ENCODE data around the gene ZFP28. TPM values are rescaled to one million over a fixed set of nuclear protein-coding genes. Genes with fewer than 3 reads are reported as not detected.

ZFP28 gene
- total and polyA plus RNA-seq, 4 donors: 0.47 to 1.3 (median 0.82) TPM

- Histone ChIP-seq H3K9ac (ENCODE audit: low read depth in 1 of 2, low read length in 2 of 2) (no peak overlapping the region), H3K27me3 (ENCODE audit: control insufficient read depth in 4 of 4, insufficient read depth in 4 of 4, low read length in 3 of 4) (no peaks in the 10 kb centered on the region), H3K9me3 (ENCODE audit: control insufficient read depth in 4 of 4, low read length in 3 of 4) (peaks cover 13 to 41% (median 29%) of the 10 kb centered on the region in 4 donors), H3K27ac (ENCODE audit: low read depth in 1 of 2, low read length in 2 of 2) (no peak overlapping the region), H3K4me1 (ENCODE audit: control insufficient read depth in 4 of 4, insufficient read depth in 4 of 4, low read length in 3 of 4) (peaks cover 0 to 4% (median 2%) of the 10 kb centered on the region in 4 donors), H3K36me3 (ENCODE audit: control insufficient read depth in 4 of 4, insufficient read depth in 3 of 4, low read depth in 1 of 4, low read length in 3 of 4) (peaks cover 1 to 6% (median 4%) of the 10 kb centered on the region in 4 donors), H3K4me3 (ENCODE audit: low read depth in 1 of 3, low read length in 3 of 3) (no peak overlapping the region)
- TF ChIP-seq RAD21 (IDR thresholded peaks at IDR 0.05) (no peak), FOXA2 (IDR thresholded peaks at IDR 0.05) (no peak), FOXA1 (IDR thresholded peaks at IDR 0.05) (no peak), JUND (IDR thresholded peaks at IDR 0.05) (no peak), RXRA (IDR thresholded peaks at IDR 0.05) (no peak), NR2F2 (IDR thresholded peaks at IDR 0.05) (no peak), HNF4G (IDR thresholded peaks at IDR 0.05) (no peak), HNF4A (conservative IDR thresholded peaks at IDR 0.05) (no peak), YY1 (IDR thresholded peaks at IDR 0.05) (no peak), EGR1 (IDR thresholded peaks at IDR 0.05; ENCODE audit: low read depth in 2 of 2) (no peak), SP1 (IDR thresholded peaks at IDR 0.05) (no peak), ATF3 (IDR thresholded peaks at IDR 0.05) (no peak), GABPA (IDR thresholded peaks at IDR 0.05 in 1 of 2, conservative IDR thresholded peaks at IDR 0.05 in 1 of 2) (no peak), REST (IDR thresholded peaks at IDR 0.05) (no peak), CTCF (IDR thresholded peaks at IDR 0.05; ENCODE audit: low read depth, low read length, missing input control) (no peak), TAF1 (conservative IDR thresholded peaks at IDR 0.05) (no peak)
- TF ChIP-seq, protein P1, sequence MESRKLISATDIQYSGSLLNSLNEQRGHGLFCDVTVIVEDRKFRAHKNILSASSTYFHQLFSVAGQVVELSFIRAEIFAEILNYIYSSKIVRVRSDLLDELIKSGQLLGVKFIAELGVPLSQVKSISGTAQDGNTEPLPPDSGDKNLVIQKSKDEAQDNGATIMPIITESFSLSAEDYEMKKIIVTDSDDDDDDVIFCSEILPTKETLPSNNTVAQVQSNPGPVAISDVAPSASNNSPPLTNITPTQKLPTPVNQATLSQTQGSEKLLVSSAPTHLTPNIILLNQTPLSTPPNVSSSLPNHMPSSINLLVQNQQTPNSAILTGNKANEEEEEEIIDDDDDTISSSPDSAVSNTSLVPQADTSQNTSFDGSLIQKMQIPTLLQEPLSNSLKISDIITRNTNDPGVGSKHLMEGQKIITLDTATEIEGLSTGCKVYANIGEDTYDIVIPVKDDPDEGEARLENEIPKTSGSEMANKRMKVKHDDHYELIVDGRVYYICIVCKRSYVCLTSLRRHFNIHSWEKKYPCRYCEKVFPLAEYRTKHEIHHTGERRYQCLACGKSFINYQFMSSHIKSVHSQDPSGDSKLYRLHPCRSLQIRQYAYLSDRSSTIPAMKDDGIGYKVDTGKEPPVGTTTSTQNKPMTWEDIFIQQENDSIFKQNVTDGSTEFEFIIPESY (IDR thresholded peaks at IDR 0.05): no peak
- TF ChIP-seq, protein P2, sequence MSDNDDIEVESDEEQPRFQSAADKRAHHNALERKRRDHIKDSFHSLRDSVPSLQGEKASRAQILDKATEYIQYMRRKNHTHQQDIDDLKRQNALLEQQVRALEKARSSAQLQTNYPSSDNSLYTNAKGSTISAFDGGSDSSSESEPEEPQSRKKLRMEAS (IDR thresholded peaks at IDR 0.05): no peak
- WGBS: 58% methylated on average over 4 of the region's 4 CpGs
- DNase-seq (ENCODE audit: low spot score): no peak
Observed at GRCh38 chr19:56596676-56597075, 57.9 kb downstream of the ZFP28 start.

Data from liver (tissue), 9 donors.